K562 (cell line): Measurements from ENCODE around the gene DOK4. TPM values are rescaled to one million over a fixed set of nuclear protein-coding genes. Genes with fewer than 3 reads are reported as not detected.

ENCODE experiments used
- ATF2 ChIP-seq: sonication (generic); formaldehyde crosslinking; IDR thresholded peaks from 2 replicates; pipeline ENCODE4 v1.8.1; 2022; ENCODE audit warnings: missing genetic modification reagents
- FOXP4 ChIP-seq: sonication (generic); formaldehyde crosslinking; IDR thresholded peaks from 2 replicates; pipeline ENCODE4 v1.8.0; 2022; ENCODE audit warnings: mild to moderate bottlenecking, missing genetic modification reagents, borderline replicate concordance
- HDAC1 ChIP-seq, 2 experiments: fragments of 450-650 bp; IDR thresholded peaks; 2 replicates each; pipeline ENCODE4 v1.6.1; 2016 to 2017; ENCODE audit warnings: inconsistent platforms in 1 of 2, mild to moderate bottlenecking in 1 of 2, moderate library complexity in 1 of 2
- IRF1 ChIP-seq: sonication (generic); formaldehyde crosslinking; IDR thresholded peaks from 2 replicates; pipeline ENCODE4 v1.8.0; 2022; ENCODE audit warnings: missing genetic modification reagents, mild to moderate bottlenecking, borderline replicate concordance
- KHSRP ChIP-seq: fragments of 450-650 bp; IDR thresholded peaks from 2 replicates; pipeline ENCODE4 v1.6.1; 2017
- MAX ChIP-seq: sonication (generic); formaldehyde crosslinking; IDR thresholded peaks from 2 replicates; pipeline ENCODE4 v1.9.0; 2022; ENCODE audit warnings: mild to moderate bottlenecking, missing genetic modification reagents
- MBD2 ChIP-seq: sonication (generic); IDR thresholded peaks from 2 replicates; pipeline ENCODE4 v1.6.1; 2016; ENCODE audit warnings: low read depth, borderline replicate concordance
- NR1H2 ChIP-seq: sonication (generic); formaldehyde crosslinking; IDR thresholded peaks from 2 replicates; pipeline ENCODE4 v1.4.0; 2020; ENCODE audit warnings: mild to moderate bottlenecking, missing genetic modification reagents
- SIN3A ChIP-seq, 2 experiments: fragments of 150-350 bp in 1 of 2; IDR thresholded peaks; 2 replicates each; pipeline ENCODE4 v1.6.1; 2011 to 2016; ENCODE audit warnings: borderline replicate concordance in 2 of 2, low read depth in 2 of 2, low read length in 2 of 2, mild to moderate bottlenecking in 2 of 2, moderate library complexity in 2 of 2; ENCODE audit not compliant: control insufficient read depth in 1 of 2
- TEAD1 ChIP-seq, 2 experiments: fragments of 450-650 bp in 1 of 2; sonication (generic) in 1 of 2; formaldehyde crosslinking; IDR thresholded peaks; 2 replicates each; pipeline versions ENCODE4 v1.4.0 to v1.8.0; 2020 to 2022; ENCODE audit warnings: mild to moderate bottlenecking in 2 of 2, missing genetic modification reagents in 1 of 2
- THAP7 ChIP-seq: fragments of 250-450 bp; sonication (Bioruptor Pico); IDR thresholded peaks from 2 replicates; pipeline ENCODE4 v1.5.0; 2021
- THRB ChIP-seq: fragments of 450-650 bp; formaldehyde crosslinking; conservative IDR thresholded peaks from 2 replicates; pipeline ENCODE4 v1.4.0; 2022; ENCODE audit warnings: mild to moderate bottlenecking, missing genetic modification characterization
- XRCC5 ChIP-seq: fragments of 200-400 bp; formaldehyde crosslinking; IDR thresholded peaks from 2 replicates; pipeline ENCODE4 v1.6.1; 2017; ENCODE audit warnings: low read depth, mild to moderate bottlenecking, low read length
- ZBED1 ChIP-seq: IDR thresholded peaks from 2 replicates; pipeline ENCODE4 v1.6.1; 2014
- polyA plus RNA-seq, 8 experiments: library from polyadenylated mRNA; depleted of rRNA in 4 of 8; stranded (reverse) in 5 of 8; unstranded in 3 of 8; fragments of >200 nt; fragmentation: Nextera tagmentation in 2 of 8; fragmentation: Illumina TruSeq in 1 of 8; extraction: Ambion mirVana in 2 of 8; extraction: Trizol in 1 of 8; gene quantifications; 2 replicates each; pipeline versions ENCODE4 v1.2.1 to v1.2.3, GENCODE V29; 2011 to 2014; ENCODE audit warnings: inconsistent platforms in 1 of 8, missing spikeins in 1 of 8
- total RNA-seq, 7 experiments: library from RNA; depleted of rRNA in 6 of 7; stranded (reverse); fragments of >200 nt in 6 of 7; fragmentation: Illumina TruSeq in 2 of 7; extraction: Trizol in 2 of 7; gene quantifications; 2 replicates each; pipeline versions ENCODE4 v1.2.1 to v1.2.3, GENCODE V29; 2011 to 2021; ENCODE audit warnings: low replicate concordance in 1 of 7

Gene DOK4
- total and polyA plus RNA-seq, 9 of the 15 experiments (the other 6 are each of a cell fraction or from before 2014, with no cell fraction given), result 0.10 to 14.4 (median 8.3) TPM

- TF ChIP-seq FOXP4, result no peak
- no peak for TF ChIP-seq MBD2
- TF ChIP-seq IRF1 (CRISPR knock-in tag), result no peak
- TF ChIP-seq XRCC5, result peak; percentile 53; the same call in 1 of the 2 replicates
- no peak for TF ChIP-seq ATF2 (CRISPR knock-in tag)
- TF ChIP-seq SIN3A (IDR thresholded peaks at IDR 0.05; ENCODE audit: borderline replicate concordance in 2 of 2, control insufficient read depth in 1 of 2, low read depth in 2 of 2, low read length in 2 of 2), result peak in 1 of 2 experiments; percentile 62; a peak in 1 of 4 replicates
- no peak; a peak in 1 of 4 replicates for TF ChIP-seq TEAD1 (CRISPR knock-in tag; IDR thresholded peaks at IDR 0.05)
- no peak for TF ChIP-seq THRB
- TF ChIP-seq MAX, result 0 out of 2 replicates have a peak, but pooled peaks have one; percentile 16
- no peak for TF ChIP-seq KHSRP
- TF ChIP-seq NR1H2 (CRISPR knock-in tag), result no peak
- no peak for TF ChIP-seq ZBED1
- TF ChIP-seq THAP7, result no peak
- TF ChIP-seq HDAC1 (IDR thresholded peaks at IDR 0.05), result 0 out of 4 replicates have a peak, but pooled peaks of 1 of the 2 experiments have one; percentile 25
Observed at GRCh38 chr16:57475711-57476339, 10.5 kb downstream of the DOK4 start (continued).
